ENCODE measurements around the gene NPEPL1.

NPEPL1 gene

DNA sequence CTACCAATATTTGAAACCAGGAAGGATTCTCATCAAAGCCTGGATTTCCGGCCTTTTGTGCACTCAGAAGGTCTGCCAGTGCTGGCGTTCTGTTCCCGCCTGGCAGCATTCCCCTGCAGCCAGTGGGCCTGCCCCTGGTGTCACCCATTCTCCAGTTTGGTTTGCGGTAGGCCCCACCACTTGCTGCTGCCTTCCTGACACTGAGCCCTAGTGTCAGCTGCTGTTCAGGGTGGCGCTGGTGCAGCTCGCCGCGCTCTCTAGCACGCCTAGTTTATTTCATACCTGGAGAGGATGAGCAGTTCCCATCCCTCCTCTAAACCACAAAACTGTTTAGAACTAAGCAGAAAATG lies 9.5 kb downstream of the NPEPL1 start:
- DNase-seq: no peak

DNA sequence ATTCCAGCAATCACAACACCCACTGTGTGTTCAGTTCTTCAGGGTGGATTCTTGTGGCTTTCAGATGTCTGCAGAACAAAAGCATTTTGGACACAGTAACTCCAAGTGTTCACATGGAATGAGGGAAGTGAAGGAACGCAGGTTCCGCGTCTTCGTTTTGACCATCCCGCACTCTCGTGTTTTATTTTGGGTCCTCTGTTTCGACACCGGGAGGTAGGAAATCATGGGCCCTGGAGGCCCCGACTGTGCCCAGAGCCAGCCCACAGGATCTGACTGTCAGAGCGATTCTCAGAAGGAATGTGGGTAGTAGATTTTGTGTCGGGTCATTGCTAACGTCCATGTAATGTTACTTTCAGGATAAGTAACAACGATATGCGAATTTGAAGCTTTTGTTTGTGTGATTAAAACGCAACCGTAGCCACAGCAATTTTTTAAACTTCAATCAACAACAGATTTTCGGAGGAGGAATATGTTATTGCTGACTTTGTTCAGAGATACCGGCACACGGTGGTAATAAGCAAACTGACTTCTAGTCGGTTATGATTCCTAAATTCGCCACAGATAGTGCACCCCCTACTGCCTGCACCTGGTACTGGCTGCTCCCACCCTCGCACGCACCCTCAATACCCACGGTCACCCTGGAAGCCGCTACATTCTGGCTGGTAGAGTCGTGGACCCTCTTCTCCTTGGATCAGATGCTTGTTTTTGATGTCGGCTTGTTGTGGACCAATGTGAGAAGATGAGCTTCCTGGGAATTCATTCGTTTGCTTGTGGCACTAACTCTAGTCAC lies 10.5 kb downstream of the NPEPL1 start:
- no peak for DNase-seq

DNA sequence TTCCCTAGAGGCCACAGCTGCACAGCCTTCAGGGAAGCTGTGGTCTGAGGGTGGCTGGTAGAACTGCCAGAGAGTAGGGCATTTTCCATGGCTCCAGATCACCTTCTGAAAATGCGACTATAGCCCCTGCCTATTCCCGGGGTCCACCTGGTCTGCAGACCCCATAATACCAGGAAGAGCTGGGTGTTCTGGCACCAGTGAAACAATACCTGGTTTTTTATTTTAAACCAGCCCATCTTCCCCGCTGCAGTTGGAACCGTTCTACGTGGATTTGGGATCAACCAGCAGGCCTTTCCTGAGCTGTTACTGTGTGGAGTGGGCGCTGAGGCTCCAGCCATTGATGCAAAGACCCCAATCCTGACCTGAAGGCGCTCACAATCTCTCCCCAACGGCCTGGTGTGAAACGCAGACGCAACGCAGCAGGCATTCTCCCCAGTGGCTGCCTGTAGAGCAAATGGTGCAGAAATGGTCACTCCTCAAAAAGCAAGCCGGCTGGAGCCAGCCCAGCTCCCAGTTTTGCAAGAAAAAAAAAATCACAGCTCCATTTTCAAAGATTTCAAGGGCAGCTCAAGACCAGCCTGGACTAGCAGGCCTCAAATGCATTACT lies 11.3 kb downstream of the NPEPL1 start:
- DNase-seq: no peak

DNA sequence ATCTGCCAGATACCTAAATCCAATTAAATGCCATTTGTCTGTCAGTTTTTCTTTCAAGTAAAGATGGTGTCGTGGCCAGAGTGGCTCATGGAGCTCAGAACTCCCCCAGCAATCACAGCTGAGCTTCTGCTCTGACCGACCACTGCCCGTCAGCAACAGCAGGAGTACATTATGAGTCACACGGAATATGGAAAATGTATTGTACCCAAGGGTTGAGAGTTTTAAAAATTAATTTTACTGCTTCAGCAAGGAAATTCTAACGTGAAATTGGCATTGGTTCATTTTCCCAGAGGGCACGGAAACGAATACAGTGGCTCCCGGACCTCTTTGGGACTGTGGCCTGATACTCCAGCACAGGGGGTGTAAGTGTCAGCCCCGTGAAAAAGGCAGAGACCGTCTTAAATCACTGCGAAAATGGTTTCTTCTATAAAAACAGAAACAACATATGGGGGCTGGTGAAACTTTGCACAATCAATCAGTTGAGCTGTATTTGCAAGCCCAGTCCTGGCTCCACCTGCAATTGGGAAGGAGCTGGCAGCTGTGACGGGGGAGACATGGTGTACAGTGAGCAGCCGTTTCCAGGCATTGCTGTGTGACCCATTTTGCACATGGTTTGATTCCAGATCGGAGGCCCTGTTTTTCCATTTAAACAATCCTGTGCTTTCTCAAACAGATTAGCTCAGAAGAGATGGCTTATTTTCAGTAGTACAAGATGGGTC lies 12.8 kb downstream of the NPEPL1 start:
- no peak for DNase-seq

DNA sequence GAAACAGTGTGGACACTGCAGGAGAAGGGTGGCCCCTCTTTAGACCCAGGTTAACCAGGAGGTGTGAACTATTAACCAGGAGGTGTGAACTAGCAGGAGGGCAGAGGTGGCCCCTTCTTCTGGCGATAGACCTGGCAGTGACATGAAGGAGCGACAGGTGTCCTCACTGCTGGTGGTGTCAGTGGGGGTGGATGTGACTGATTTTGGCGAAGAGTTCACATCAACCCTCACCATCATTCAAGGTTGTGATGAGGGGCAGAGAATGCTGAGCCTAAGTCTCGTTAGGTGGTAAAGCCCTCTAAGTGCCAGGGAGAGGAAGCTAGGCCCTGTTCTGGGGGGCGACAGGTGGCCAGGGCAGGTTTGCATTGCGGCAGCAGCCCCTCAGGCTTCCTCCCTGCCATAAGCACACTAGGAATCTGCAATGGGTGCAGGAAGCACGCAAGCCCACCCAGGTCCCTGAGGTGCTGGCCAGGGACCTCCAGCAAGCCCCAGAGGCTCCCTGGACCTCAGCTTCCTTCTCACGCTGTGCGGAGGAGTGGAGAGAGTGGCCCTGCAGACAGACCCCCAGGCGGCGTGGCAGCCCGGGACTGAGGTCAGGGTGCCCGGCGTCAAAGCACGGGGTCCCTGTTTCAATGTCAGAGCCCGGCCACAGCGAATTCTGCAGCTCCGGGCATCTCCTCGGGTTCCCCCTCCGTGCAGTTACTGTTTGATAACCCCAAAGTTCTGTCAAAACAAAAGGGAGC lies 13.7 kb downstream of the NPEPL1 start:
- DNase-seq: no peak

DNA sequence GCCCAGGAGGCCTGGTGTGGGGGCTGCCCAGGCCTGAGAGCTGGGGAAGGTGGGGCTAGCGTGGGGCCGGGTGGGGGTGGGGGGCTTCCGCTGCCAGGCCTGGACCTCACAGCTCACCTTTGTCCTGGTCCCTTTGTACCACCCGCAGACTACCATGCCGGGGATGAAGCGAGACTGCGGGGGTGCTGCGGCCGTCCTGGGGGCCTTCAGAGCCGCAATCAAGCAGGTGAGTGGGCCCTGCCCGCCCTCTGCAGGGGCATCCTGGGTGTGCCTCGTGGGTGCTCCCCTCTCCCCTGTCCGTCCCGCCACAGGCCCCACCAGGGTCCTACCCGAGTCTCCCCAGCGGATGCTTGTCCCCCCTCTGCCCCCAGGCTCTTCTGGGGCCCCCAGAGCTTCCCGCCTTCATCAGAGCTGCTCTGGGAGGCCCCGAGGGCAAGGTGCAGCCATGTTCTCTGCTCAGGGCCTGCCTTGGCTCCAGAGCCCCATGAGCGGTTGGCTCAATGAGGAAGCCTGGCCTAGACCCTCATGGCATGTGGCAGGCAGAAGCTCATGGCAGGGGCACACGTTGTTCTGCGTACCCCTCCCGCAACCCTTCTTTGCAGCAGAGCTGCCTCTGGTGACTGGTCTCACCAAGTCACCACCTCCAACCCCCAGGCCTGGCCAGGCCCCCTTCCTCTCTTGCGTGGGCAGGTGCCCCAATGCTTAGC lies 14.5 kb downstream of the NPEPL1 start:
- no peak for DNase-seq

DNA sequence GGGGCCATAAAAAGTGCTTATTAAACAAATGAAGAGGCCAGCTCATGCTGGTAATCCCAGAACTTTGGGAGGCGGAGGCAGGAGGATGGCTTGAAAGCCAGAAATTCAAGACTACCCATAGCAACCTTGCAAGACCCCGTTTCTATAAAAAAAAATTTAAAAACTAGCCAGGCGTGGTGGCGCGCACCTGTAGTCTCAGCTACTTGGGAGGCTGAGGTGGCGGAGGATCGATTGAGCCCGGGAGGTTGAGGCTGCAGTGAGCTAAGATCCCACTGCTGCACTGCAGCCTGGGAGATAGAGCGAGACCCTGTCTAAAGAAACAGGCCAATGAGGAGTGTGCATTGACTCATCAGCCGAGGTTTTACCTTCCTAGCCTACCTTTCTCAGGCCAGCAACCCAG lies 15.2 kb downstream of the NPEPL1 start:
- DNase-seq: no peak

DNA sequence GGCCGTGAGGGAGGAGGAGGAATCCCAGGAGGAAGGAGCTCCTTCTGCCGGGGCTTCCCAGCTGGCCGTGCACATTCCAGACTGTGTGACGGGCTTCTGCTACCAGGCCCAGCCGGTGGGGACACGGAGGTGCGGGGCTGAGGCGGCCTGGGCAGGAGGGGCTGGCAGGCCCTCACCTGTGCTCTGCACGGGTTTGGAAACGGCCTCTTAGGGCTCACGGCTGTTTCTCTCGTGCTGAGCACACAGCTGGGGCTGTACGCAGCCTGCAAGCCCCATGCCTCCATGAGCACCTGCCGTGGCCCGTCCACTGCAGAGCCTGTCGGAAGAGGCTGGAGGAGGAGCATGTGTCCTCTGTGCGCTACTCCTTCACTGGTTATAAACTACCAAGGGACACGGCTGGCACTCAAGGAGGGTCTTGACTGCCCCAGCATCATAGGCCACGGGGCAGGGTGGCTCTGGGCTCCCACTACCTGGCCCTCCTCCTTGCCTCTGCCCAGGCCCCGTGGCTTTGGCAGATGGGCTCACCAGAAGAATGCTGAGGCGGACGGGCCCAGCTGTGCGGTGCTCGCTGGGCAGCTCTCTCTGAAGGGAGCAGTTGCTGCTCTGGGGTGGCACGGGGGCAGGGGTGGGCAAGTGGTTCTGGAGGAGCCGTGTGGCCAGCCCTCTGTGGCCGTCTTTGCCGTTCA lies 15.8 kb downstream of the NPEPL1 start:
- DNase-seq: no peak

DNA sequence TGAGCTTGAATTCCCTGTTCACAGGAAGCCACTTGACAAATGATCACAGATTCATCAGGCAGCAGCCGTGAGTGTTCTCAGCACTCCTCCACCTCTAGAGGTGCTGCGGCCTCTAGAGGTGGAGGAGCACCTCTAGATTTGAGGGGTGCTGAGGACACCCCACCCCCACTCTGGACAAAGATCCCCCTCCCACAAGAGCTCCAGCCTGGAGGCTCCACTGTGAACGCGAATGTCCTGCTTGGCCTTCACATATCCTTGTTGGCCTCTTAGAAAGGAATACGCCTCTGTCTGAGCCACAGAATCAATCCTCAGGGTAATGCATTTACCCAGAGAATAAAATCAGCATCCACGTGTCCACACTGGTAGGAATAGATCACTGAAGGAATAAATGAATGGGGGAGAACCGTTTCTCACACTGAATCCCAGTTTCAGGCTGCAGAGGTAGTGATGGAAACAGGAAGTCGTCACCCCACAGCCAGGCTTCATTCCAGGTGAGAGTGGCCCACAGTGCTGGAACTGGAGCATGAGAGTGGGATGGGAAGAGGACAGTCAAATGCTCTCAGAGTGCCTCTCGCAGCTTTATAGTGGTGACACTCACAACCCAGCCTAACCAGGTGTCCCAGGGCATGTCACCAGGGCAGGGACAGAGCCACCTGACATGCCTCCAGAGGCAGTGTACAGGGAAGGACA lies 16.6 kb downstream of the NPEPL1 start:
- DNase-seq: no peak

DNA sequence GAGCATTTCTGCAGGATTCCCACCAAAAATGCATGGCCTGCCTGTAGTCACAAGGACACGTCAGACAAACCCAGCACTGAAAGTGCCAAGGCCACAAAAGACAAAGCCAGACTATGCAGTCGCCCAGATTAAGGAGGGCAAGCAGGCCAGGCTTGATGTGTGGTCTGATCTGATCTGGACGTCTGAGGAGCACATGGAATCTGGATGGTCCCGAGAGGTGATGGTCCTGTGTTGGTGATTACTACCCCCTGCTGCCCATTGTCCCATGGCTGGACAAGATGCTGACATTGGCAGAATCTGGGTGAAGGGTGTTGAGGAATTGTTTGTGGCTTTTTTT lies 17.1 kb downstream of the NPEPL1 start:
- no peak for DNase-seq

DNA sequence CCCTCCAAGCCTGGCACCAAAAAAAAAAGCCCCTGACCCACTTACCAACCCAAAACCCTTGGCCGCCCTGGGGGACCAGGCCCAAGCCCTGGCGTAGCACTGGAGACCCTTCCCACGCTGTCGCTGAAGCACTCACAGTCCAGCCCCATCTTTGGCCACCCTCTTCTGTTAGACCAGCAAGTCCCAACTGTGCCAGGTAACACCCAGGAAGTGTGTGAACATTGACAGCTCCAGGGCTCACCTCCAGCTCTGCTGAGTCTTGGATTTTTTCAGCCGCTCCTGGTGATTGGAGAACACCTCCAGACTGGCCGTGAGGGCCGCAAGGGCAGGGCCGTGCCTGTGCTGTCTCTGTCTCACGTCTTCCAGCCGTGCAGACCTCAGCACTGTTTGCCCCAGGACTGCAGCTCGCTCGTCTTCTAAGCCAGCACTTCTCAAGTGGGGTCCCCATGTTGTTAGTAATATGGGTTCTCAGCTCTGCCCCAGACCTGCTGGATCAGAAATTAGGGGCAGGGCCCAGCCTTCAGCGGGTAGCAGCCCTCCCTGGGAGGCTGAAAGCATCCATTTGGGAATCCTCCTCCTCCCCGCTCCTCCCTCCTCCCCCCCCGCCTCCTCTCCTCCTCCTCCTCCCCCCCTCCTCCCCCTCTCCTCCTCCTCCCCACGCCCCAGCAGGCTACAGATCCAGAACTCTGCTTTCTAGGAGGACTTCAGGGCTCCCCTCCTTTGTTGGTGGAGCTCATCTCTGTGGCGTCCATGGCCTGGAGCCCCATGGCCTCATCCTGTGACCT lies 18.1 kb downstream of the NPEPL1 start:
- no peak for DNase-seq

DNA sequence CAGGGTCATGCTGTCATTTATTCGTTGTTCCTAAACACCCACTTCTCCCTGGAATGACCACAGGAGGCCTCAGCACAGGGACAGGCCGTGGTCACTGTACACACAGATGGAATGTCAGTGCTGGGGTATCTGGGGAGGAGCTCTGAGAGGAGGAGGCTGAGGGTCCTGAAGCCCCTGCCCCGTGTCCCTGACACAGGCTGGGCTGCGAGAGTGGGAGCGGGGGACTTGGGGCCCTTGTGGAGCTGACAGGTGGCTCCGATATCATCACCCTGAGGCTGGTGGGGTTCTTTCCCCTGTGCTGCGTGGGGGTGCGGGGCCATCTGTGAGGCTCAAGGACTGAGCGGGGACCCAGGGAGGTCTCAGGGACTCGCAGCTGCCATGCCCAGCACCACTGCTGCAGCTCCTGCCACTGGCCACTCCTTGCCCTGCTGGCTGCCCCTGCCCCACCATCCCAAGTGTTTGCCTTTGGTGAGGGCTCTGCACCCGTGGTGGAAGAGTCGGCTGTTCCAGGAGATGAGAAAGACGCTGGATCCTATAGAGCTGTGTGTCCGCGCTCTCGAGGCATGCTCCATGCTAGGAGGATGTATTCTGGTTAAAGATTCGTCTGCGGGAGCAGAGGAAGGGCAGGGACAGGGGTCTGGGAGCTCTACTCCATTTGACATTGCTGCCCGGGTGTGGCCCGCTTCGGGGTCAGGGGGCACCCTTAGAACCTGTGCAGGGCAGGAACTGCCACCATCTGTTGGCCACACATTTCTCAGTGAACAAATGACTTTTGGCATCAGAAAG lies 18.9 kb downstream of the NPEPL1 start:
- DNase-seq: no peak

DNA sequence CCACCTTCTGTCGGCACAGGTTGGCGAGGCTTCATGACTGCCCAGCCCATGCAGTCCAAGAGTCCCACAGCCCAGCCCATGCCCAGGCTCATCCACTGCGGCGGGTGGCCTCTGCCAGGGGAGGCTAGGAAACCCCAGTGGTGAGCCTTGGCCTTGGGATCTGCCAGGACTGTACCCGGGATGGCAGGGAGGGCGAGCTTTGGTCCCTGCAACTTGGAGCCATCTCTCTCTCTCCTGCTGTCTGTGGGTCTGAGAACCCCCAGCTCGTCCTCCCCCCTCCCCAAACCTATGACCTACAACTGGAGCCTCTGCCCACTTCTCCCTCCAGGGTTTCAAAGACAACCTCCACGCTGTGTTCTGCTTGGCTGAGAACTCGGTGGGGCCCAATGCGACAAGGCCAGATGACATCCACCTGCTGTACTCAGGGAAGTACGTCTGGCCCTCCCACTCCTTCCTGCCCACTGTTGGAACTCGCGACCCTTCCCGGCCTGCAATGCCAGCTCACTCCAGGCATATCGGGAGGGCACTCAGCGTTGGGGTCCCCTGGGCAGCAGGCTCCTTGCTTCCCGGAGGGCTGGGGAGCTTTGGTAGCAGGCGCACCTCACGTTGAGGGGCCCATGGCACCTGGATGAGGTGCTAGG lies 19.7 kb downstream of the NPEPL1 start:
- no peak for DNase-seq

DNA sequence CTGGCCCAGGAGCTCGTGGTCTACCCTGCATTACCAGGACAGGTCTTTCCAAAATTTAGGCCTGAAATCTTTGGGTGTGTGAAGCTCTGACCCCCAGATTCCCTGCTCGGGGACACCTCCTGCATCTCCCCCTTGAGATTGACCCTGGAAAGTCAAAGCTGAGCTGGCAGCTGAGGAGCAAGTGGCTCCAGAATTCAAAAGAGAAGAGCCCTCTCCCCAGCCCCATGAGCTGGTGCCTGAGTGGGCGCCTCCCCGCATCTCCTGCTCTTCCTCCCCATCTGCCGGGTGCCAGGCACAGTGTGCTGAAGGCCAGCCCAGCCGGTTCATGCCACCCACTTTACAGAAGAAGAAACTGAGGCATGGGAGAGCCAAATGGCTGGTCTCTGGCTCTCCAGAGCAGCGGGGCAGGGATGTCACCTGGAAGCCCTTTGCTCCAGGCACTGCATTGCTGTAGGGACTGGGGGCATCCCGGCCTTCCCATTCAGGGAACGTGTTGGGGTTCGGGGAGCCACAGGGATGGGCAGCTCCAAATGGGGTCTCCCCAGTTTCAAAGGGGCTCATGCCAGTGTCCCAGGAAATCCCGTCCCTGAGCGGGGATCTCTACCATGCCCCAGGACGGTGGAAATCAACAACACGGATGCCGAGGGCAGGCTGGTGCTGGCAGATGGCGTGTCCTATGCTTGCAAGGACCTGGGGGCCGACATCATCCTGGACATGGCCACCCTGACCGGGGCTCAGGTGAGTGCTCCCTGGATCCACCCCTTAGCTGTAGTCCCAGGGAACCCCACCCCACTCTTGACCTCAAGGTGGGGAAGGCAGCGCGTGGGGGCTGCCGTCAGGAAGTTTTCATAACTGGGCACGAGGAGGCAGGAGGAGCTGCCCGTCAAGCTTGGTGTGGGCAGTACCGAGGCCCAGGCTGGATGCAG lies 20.5 kb downstream of the NPEPL1 start:
- no peak for DNase-seq

DNA sequence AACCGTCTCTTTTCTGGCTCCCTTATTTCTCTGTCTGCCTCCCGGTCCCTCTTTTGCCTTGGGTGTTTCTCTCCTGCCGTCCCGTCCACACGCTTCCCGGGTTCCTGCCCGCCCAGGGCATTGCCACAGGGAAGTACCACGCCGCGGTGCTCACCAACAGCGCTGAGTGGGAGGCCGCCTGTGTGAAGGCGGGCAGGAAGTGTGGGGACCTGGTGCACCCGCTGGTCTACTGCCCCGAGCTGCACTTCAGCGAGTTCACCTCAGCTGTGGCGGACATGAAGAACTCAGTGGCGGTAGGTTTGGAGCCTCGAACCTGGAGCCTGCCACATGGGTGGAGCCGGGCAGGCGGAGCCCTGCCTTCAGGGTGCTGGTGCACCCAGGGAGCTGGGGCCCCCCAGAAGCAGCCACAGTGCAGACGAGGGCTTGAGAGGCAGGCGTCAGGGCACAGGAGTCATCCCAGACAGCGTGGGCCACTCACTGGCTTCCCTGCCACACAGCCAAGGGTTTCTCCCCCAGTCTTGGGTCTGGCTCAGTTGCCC lies 21.3 kb downstream of the NPEPL1 start:
- DNase-seq: no peak

DNA sequence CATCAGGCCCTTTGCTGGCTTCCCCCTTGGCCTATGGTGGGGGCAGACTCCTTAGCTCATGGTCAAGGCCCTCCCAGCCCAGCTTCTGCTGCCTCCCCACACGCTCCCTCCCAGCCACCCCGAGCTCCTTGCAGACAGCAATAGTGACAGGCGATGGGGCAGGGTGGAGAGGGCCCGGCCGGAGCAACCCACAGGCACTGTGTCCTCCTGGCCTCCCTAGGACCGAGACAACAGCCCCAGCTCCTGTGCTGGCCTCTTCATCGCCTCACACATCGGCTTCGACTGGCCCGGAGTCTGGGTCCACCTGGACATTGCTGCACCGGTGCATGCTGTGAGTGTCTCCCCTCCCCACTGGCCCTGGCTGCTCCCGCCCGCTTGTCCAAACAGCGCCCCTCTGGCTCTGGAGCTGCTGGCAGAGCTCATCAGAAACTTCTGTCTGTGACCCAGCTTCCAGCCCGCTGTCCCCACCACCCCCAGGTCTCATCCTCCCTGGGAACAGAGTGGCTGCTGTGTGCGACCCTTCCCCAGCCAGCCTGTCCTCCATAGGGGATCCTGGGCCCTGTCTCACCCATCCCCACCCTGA lies 21.8 kb downstream of the NPEPL1 start:
- DNase-seq: no peak

DNA sequence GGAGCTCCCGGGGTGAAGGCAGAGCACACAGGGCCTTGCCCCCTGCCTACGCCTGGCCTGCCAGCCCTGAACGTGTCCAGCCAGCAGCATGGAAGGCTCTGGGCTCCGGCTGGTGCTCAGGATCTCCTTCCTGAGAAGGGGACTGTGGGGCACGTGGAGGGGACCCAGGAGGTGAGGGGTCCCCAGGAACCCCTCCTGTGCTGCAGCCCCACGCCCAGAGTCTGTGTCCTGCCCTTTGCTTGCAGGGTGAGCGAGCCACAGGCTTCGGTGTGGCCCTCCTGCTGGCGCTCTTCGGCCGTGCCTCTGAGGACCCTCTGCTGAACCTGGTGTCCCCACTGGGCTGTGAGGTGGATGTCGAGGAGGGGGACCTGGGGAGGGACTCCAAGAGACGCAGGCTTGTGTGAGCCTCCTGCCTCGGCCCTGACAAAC lies 22.3 kb downstream of the NPEPL1 start:
- DNase-seq: no peak

DNA sequence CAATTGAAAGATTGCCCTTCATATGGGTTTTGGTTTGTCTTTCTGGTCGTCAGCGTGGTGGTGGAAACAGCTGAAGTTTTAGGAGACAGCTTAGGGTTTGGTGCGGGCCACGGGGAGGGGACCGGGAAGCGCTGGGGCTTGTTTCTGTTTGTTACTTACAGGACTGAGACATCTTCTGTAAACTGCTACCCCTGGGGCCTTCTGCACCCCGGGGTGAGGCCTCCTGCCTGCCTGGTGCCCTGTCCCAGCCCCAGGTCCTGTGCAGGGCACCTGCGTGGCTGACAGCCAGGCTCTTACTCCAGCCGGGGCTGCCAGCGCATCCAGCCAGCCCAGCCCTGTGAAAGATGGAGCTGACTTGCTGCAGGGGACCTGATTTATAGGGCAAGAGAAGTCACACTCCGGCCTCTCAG lies 22.8 kb downstream of the NPEPL1 start:
- no peak for DNase-seq
